ENCODE data around the gene ZFHX3. TPM values are rescaled to one million over a fixed set of nuclear protein-coding genes. Genes with fewer than 3 reads are reported as not detected.
A peak's percentile ranks its signal among the peaks of the same experiment; 100 is the strongest.

The ZFHX3 gene
- total RNA-seq, 1 experiment from 2014 or later, result 21.8 TPM

DNA sequence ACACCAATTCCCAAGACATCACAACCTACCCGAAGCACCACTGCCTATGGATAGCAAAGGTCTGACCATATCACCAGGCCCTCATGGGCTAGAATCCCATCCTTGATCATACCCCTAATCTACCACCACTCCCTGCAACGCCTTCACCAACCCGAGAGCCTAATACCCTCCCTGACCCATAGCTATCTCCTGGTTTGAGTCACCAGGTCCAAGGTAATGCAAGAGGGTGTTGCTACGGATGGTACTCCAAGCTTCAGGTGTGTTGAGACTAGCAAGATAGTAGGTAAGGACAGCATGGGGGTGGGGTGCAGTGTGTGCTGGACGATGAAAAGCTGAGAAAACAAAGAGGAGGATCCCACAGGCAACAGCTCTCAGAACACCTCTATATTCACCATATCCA is 258.0 kb downstream of the ZFHX3 start:
- Histone ChIP-seq H3K4me1 (ENCODE audit: insufficient read depth, low read length, poor library complexity, severe bottlenecking) (peaks cover 4% of the 10 kb centered on the region), H3K36me3 (ENCODE audit: insufficient read depth, low read length, poor library complexity, severe bottlenecking) (no peaks in the 10 kb centered on the region), H3K27me3 (replicated peaks; ENCODE audit: insufficient read depth, low read depth, low read length, poor library complexity) (no peaks in the 10 kb centered on the region), H3K27ac (ENCODE audit: low read depth, low read length, poor library complexity, severe bottlenecking) (no peak overlapping the region), H3K9me3 (ENCODE audit: low read depth, low read length, poor library complexity, severe bottlenecking) (no peaks in the 10 kb centered on the region), H3K4me3 (ENCODE audit: low read depth, low read length, poor library complexity, severe bottlenecking) (no peak overlapping the region)
- ChIA-PET POLR2A (ENCODE audit: low non-redundant PET) (no interaction called here), CTCF (no interaction called here)
- no peak for DNase-seq (ENCODE audit: low spot score)
- intact Hi-C loops (cut with micrococcal nuclease; ENCODE audit: unreplicated experiment), result no loop called here
- BruUV-seq (replicated peaks), result no TSS peak
- TF ChIP-seq, protein P1, sequence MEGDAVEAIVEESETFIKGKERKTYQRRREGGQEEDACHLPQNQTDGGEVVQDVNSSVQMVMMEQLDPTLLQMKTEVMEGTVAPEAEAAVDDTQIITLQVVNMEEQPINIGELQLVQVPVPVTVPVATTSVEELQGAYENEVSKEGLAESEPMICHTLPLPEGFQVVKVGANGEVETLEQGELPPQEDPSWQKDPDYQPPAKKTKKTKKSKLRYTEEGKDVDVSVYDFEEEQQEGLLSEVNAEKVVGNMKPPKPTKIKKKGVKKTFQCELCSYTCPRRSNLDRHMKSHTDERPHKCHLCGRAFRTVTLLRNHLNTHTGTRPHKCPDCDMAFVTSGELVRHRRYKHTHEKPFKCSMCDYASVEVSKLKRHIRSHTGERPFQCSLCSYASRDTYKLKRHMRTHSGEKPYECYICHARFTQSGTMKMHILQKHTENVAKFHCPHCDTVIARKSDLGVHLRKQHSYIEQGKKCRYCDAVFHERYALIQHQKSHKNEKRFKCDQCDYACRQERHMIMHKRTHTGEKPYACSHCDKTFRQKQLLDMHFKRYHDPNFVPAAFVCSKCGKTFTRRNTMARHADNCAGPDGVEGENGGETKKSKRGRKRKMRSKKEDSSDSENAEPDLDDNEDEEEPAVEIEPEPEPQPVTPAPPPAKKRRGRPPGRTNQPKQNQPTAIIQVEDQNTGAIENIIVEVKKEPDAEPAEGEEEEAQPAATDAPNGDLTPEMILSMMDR (conservative IDR thresholded peaks at IDR 0.05; ENCODE audit: low read depth, low read length), result no peak
- no peak for TF ChIP-seq EZH2 (IDR thresholded peaks at IDR 0.05; ENCODE audit: borderline replicate concordance, low read depth, low read length, poor library complexity, severe bottlenecking)

DNA sequence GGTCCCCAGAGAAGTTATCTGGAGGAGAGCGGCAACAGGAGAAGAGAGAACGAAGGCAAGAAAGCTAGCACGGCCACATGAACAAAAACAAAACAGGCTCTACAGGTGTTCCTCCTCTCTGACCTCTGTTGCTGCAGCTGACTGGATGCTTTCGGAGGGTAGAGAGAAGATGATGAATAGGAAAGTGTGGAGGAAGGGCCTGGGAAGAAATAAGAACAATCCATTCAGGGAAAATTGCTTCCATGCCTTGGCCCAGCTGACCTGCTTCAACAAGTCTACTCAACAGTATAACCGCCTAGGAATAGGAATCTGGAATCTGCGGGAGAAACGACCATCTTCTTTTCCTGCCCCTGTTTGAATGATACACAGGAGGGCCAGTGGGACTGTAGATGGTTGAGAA is 258.5 kb downstream of the ZFHX3 start:
- Histone ChIP-seq H3K4me3 (ENCODE audit: low read depth, low read length, poor library complexity, severe bottlenecking) (no peak overlapping the region), H3K27ac (ENCODE audit: low read depth, low read length, poor library complexity, severe bottlenecking) (no peak overlapping the region), H3K36me3 (ENCODE audit: insufficient read depth, low read length, poor library complexity, severe bottlenecking) (no peaks in the 10 kb centered on the region), H3K9me3 (ENCODE audit: low read depth, low read length, poor library complexity, severe bottlenecking) (no peaks in the 10 kb centered on the region), H3K27me3 (replicated peaks; ENCODE audit: insufficient read depth, low read depth, low read length, poor library complexity) (no peaks in the 10 kb centered on the region), H3K4me1 (ENCODE audit: insufficient read depth, low read length, poor library complexity, severe bottlenecking) (peaks cover 4% of the 10 kb centered on the region)
- BruUV-seq (replicated peaks), result no TSS peak
- no peak for TF ChIP-seq EZH2 (IDR thresholded peaks at IDR 0.05; ENCODE audit: borderline replicate concordance, low read depth, low read length, poor library complexity, severe bottlenecking)
- TF ChIP-seq, protein P1 (conservative IDR thresholded peaks at IDR 0.05; ENCODE audit: low read depth, low read length), result no peak
- intact Hi-C loops (cut with micrococcal nuclease; ENCODE audit: unreplicated experiment), result no loop called here
- CTCF ChIA-PET, result no interaction called here
- POLR2A ChIA-PET (ENCODE audit: low non-redundant PET), result no interaction called here
- DNase-seq (ENCODE audit: low spot score), result no peak

DNA sequence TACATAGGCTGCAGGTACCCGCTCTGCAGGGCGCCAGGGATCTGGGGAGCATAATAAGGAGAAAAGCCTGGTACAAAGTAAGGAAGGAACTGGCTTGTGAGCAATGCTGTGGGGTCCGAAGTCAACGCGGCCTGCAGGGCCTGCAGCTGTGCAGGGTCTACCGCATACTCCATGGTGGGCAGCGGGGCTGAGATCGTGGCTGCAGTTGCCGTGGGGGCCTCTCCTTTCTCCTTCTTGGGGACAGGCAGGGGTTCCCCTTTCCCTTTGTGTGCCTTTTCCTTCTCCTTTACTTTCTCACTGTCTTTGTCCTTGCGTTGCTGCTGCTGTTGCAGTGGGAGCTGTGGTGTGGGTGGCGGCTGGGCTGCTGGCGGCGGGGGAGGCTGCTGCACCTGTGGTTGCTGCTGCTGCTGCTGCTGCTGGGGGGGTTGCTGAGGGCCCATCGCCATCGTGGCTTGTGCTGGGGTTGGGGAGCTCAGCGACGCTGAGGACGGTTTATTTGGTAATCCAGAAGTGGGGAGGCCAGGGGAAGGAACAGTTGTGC is 259.6 kb downstream of the ZFHX3 start:
- ChIA-PET POLR2A (ENCODE audit: low non-redundant PET) (no interaction called here), CTCF (no interaction called here)
- intact Hi-C loops (cut with micrococcal nuclease; ENCODE audit: unreplicated experiment), result no loop called here
- BruUV-seq (replicated peaks), result no TSS peak
- Histone ChIP-seq H3K9me3 (ENCODE audit: low read depth, low read length, poor library complexity, severe bottlenecking) (no peaks in the 10 kb centered on the region), H3K4me1 (ENCODE audit: insufficient read depth, low read length, poor library complexity, severe bottlenecking) (peaks cover 4% of the 10 kb centered on the region), H3K27me3 (replicated peaks; ENCODE audit: insufficient read depth, low read depth, low read length, poor library complexity) (no peaks in the 10 kb centered on the region), H3K4me3 (ENCODE audit: low read depth, low read length, poor library complexity, severe bottlenecking) (peak overlapping the region; percentile 51), H3K36me3 (ENCODE audit: insufficient read depth, low read length, poor library complexity, severe bottlenecking) (no peaks in the 10 kb centered on the region), H3K27ac (ENCODE audit: low read depth, low read length, poor library complexity, severe bottlenecking) (no peak overlapping the region)
- TF ChIP-seq, protein P1 (conservative IDR thresholded peaks at IDR 0.05; ENCODE audit: low read depth, low read length), result no peak
- DNase-seq (ENCODE audit: low spot score), result no peak

Data from A673 (cell line).